Measurements from ENCODE around the gene AREL1. TPM values are rescaled to one million over a fixed set of nuclear protein-coding genes. Genes with fewer than 3 reads are reported as not detected.

AREL1 gene
- total and polyA plus RNA-seq, 8 donors, result 7.6 to 20.9 (median 12.8) TPM

DNA sequence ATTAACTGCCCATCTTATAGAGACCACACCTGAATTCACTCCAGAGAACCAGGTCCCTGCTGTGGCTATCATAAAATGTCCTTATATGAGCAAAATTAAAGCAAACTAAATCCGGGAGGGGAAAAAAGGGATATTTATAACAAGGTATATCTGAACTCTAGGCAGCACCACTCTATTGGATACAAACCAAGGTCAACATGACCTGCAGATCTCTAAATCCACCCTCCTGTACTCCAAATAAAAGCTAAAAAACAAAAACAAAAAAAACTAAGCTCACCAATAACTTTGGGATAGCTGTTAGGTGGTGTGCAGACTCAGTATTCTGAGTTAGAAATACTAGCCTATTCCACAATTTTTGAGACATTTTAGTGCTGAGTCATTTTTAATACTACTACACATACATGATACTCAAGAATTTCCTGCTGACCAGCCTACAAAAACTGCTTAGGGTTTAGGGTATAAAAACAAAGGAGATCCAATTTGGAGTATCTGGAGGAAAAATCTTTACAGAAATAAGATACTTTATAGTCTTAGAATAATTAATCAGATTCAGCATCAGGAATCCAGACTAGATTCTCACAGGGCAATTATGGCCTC, 54.2 kb downstream of the AREL1 start:
- no peak for DNase-seq
- FAIRE-seq, result no peak

DNA sequence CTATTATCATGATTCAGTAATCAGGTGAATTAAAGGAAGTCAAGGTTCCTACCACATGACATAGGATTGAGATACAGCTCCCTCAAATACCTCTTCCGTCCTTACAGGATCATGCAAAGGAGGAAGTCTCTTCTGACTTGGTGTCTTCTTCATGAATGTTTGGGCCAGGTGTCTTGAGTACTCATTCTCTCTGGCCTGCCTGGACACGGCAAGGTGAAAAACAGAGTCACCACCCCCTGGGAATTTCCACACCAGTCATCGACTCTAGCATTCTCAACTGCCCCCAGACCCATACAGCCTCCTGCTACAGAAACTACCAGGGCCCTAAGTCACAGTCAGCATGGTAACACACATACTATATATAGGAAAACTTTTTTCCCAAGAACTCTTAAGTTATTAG, 55.9 kb downstream of the AREL1 start:
- H3K4me1 ChIP-seq, result no peaks in the 10 kb centered on the region
- H3K27ac ChIP-seq, result no peak overlapping the region
- no peak for TF ChIP-seq CTCF (IDR thresholded peaks at IDR 0.05)
- FAIRE-seq (no peak), DNase-seq (no peak), ATAC-seq (no peak)
- H3K4me3 ChIP-seq, result no peak overlapping the region
- H3K36me3 ChIP-seq, result peaks cover 0 to 4% (median 0%) of the 10 kb centered on the region in 3 donors
- no peaks in the 10 kb centered on the region for H3K27me3 ChIP-seq
- H3K9me3 ChIP-seq, result no peaks in the 10 kb centered on the region
- WGBS, 2 donors, result 89 to 90% methylated on average over 3 of the region's 3 CpGs
- intact Hi-C loops (cut with DNase I), result no loop called here

More for the DNA sequence above, 54.2 kb downstream of the AREL1 start:
- Histone ChIP-seq H3K27me3 (no peaks in the 10 kb centered on the region), H3K4me3 (no peak overlapping the region), H3K27ac (no peak overlapping the region), H3K9me3 (no peaks in the 10 kb centered on the region), H3K4me1 (no peaks in the 10 kb centered on the region), H3K36me3 (peaks cover 0 to 20% (median 0%) of the 10 kb centered on the region in 3 donors)
- intact Hi-C loops (cut with DNase I), result no loop called here
- no peak for ATAC-seq
- WGBS, 2 donors, result 62 to 72% methylated on average over 1 of the region's 1 CpG
- no peak for TF ChIP-seq CTCF (IDR thresholded peaks at IDR 0.05)

GRCh38 chr14:74655599-74656395, 57.1 kb downstream of the AREL1 start:
- FAIRE-seq, result no peak
- TF ChIP-seq CTCF (IDR thresholded peaks at IDR 0.05), result no peak
- H3K27ac ChIP-seq, result no peak overlapping the region
- intact Hi-C loops (cut with DNase I), result no loop called here
- WGBS, 2 donors, result 88 to 96% methylated on average over 2 of the region's 2 CpGs
- H3K27me3 ChIP-seq, result no peaks in the 10 kb centered on the region
- H3K4me3 ChIP-seq, result no peak overlapping the region
- H3K36me3 ChIP-seq, result no peaks in the 10 kb centered on the region
- H3K9me3 ChIP-seq, result no peaks in the 10 kb centered on the region
- H3K4me1 ChIP-seq, result no peaks in the 10 kb centered on the region
- ATAC-seq, result no peak
- no peak for DNase-seq

- Histone ChIP-seq H3K36me3 (no peaks in the 10 kb centered on the region), H3K9me3 (no peaks in the 10 kb centered on the region), H3K4me1 (no peaks in the 10 kb centered on the region), H3K4me3 (no peak overlapping the region), H3K27me3 (no peaks in the 10 kb centered on the region), H3K27ac (no peak overlapping the region)
- intact Hi-C loops (cut with DNase I), result no loop called here
- TF ChIP-seq CTCF (IDR thresholded peaks at IDR 0.05), result no peak
- WGBS, 2 donors, result 75% methylated on average over 3 of the region's 3 CpGs
- DNase-seq (no peak), ATAC-seq (no peak), FAIRE-seq (no peak)
Measured at GRCh38 chr14:74654931-74655330, 57.9 kb downstream of the AREL1 start.

Measured in pancreas (tissue), 10 donors.